Fibroblast of mammary gland (primary cell): ENCODE results near the gene GGACT.
A peak's percentile ranks its signal among the peaks of the same experiment; 100 is the strongest.

Experiments
- DNase-seq: peaks from one replicate; pipeline ENCODE4 v3.0.0-alpha.2; 2010; ENCODE audit warnings: low read depth
- H3K4me3 ChIP-seq: 2 replicates; pipeline ENCODE4 v1.5.1; 2011; ENCODE audit warnings: low read depth, mild to moderate bottlenecking, low read length, moderate library complexity; ENCODE audit not compliant: control insufficient read depth
- TF ChIP-seq, protein P1 (sequence below): conservative IDR thresholded peaks from 2 replicates; pipeline ENCODE4 v1.5.1; 2011; ENCODE audit warnings: low read depth, low read length, inconsistent platforms; ENCODE audit not compliant: control insufficient read depth, insufficient read depth

The GGACT gene

DNA sequence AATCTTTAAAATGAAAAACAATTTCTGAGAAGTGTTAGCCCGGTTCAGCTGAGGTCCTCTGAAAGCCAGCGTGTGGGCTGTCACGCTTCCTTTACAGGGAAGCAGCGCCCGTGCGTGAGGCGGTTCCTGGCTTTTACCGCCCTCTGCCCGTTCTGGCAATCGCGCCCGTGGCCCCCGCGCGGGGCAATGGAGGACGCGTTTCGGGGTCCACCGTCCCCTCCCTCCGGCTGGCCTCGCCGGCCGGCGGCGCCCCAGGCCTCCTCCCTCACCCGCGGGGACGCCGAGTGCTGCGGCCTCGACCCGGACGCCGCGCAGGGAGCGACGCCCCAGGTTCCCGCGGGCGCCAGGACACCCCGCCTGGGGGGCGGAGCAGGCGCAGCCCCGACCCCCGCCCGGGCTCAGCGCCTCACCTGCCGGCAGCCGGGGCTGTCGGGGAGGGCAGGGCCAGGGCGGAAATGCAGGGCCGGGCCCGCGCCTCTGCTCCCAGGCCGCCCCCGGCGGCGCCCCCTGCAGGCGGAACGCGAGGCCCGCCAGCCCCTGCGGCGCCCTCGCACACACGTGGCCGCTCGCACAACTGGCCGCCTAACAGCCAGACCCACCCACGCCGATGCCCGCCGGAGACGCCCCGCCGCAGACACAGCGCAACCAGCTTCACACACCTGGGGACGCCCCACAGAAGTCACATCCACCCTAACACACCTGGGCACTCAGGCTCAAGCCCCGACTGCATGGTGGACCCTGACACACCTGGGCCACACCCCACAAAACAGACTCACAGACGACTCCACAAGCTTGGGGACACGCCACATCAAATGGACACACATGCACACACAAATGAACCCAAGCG lies at the start of gene GGACT:
Gene GGACT (minus strand): TSS at position 459 of the 847 bp plus-strand sequence. CDS start 56,198 bp downstream, outside the sequence.
- DNase-seq = peak; percentile 52
- H3K4me3 ChIP-seq = peak within 1 kb of the TSS; percentile 47
- TF ChIP-seq, protein P1, sequence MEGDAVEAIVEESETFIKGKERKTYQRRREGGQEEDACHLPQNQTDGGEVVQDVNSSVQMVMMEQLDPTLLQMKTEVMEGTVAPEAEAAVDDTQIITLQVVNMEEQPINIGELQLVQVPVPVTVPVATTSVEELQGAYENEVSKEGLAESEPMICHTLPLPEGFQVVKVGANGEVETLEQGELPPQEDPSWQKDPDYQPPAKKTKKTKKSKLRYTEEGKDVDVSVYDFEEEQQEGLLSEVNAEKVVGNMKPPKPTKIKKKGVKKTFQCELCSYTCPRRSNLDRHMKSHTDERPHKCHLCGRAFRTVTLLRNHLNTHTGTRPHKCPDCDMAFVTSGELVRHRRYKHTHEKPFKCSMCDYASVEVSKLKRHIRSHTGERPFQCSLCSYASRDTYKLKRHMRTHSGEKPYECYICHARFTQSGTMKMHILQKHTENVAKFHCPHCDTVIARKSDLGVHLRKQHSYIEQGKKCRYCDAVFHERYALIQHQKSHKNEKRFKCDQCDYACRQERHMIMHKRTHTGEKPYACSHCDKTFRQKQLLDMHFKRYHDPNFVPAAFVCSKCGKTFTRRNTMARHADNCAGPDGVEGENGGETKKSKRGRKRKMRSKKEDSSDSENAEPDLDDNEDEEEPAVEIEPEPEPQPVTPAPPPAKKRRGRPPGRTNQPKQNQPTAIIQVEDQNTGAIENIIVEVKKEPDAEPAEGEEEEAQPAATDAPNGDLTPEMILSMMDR = no peak

DNA sequence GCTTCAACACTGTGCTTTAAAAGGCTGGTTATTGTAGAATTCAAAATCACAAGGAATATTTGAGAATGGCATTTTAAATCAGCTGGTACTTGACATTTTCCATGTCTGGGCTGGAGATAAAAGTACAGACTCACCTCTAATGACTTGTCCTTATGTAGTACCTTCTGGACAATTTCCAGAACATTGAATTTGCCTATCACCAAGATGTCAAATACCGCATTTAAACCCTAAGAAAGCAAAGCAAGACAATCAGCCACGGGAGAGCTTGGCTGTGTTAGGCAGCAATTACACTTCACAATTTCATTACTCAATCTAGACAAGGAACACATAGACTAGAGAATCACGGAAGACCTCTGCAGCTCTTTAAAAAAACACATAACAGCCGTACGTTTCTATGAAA lies 49.2 kb upstream of the GGACT start:
- TF ChIP-seq, protein P1 = no peak
- no peak for DNase-seq
- H3K4me3 ChIP-seq = no peak overlapping the region

DNA sequence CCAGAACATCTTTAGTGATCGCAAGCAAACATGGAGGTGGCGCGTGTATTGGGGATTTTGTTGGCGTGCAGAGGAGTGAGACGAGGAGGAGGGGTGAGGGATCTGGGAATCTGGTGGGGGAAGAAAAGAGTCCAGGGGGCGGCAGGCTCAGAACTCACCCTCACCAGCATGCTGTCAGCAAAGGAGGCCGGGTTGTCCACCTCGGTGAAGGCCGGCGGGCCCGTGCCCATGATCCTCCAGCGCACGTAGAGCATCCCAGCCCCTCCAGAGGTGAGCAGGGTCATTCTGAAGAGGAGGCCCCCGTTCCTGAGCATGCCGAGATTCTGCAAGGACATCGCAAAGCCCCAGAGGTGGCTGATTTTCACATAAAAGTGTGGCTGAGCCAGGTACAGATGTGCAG lies 48.8 kb upstream of the GGACT start:
- TF ChIP-seq, protein P1 = no peak
- no peak for DNase-seq
- no peak overlapping the region for H3K4me3 ChIP-seq

DNA sequence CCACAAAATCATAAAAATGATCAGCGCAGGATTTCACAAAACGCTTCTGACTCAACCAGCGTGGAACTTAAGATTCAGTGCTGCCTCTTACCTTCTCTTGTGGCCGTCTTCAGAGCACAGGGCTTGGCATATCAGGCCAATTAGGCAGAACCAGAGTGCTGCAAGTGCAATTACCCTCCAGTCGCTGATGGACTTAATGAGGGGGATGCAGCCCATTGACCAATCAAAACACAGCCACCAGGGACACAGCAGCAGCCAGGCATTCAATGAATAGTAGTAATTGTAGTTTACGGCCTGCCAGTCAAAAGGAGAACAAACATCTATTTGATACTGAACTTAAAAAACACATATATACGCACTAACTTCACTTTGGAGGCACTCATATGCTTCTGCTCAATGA lies 47.9 kb upstream of the GGACT start:
- no peak for DNase-seq
- TF ChIP-seq, protein P1 = no peak

DNA sequence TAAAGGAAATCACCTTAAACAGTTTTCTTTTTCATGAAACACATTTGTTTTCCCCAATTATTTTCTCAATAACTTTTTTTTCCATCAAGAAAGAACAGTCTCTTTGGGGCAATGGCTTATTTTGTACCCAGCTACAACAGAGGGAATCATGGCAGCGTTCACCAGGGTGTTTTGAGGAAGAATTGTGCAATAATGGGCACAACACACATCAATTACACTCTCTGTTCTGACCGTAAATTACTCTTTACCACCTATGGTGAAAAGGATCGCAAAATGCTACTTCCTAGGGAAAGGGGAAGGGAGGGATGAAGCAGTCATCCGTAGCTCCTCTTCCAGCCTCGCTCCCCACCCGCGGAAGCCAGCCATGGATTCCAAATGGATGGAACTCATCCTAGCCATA lies 47.4 kb upstream of the GGACT start:
- no peak overlapping the region for H3K4me3 ChIP-seq
- no peak for DNase-seq
- TF ChIP-seq, protein P1 = no peak

More for the DNA sequence above, 47.9 kb upstream of the GGACT start:
- no peak overlapping the region for H3K4me3 ChIP-seq

DNA sequence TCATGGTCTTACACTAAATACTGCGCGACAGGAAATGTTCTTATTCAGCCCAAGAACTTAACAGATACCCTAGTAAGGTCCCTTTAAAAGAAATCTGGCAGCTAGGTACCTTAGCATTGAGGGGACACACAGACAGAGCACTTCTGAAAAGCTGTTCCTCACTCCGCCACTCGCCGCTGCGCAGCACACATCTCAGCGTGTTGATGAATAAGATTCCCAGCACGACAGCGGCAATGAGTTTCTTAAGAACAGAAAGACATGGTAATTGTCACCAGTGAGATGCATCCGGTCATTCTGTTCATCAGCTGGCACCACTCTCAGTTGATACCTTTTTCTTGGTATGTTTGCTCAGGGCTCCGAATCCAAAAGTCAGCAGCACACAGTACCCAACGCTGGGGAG lies 46.1 kb upstream of the GGACT start:
- TF ChIP-seq, protein P1 = no peak
- no peak overlapping the region for H3K4me3 ChIP-seq
- no peak for DNase-seq

DNA sequence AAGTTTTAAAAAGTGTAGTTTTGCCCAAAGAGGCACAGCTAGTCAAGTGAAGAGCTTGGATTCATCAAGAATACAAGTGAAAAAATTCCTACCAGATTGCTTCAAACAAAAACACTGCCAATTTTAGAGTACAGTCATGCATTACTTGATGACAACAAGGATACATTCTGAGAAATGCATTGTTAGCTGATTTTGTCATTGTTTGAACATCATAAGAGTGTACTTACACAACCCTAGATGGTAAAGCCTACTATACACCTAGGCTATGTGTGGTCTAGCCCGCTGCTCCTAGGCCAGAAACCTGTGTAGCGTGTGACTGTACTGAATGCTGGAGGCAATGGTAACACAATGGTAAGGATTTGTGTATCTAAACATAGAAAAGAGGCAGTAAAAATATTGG lies 44.9 kb upstream of the GGACT start:
- TF ChIP-seq, protein P1 = no peak
- no peak overlapping the region for H3K4me3 ChIP-seq
- peak; percentile 93 for DNase-seq
